ENCODE data around the gene SIPA1L3. TPM values are rescaled to one million over a fixed set of nuclear protein-coding genes. Genes with fewer than 3 reads are reported as not detected.

The SIPA1L3 gene
- total RNA-seq, 3 donors from 2014 or later = 93.6 to 173 (median 144) TPM

DNA sequence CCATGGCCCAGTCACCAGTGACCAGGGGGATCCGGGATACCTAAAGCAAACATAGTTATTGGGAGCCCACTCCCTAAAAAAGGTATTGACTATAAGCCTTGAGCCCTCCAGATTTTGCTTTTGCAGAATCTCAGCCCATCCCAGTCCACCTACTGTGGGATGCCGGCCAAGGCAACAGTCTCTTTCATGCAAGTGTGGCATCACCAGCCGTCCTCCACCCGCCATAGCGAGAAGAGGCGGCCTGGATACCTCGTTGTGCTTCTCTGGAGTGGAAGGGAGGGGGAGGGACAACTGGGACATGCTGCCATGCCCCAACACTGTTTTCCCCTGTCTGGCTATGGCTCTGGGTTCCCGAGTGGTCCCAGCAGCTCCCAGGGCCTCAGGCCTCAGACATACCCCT, 193.6 kb downstream of the SIPA1L3 start:
- no peak for DNase-seq
- intact Hi-C loops (cut with DNase I, micrococcal nuclease) = no loop called here
- TF ChIP-seq, protein P1, sequence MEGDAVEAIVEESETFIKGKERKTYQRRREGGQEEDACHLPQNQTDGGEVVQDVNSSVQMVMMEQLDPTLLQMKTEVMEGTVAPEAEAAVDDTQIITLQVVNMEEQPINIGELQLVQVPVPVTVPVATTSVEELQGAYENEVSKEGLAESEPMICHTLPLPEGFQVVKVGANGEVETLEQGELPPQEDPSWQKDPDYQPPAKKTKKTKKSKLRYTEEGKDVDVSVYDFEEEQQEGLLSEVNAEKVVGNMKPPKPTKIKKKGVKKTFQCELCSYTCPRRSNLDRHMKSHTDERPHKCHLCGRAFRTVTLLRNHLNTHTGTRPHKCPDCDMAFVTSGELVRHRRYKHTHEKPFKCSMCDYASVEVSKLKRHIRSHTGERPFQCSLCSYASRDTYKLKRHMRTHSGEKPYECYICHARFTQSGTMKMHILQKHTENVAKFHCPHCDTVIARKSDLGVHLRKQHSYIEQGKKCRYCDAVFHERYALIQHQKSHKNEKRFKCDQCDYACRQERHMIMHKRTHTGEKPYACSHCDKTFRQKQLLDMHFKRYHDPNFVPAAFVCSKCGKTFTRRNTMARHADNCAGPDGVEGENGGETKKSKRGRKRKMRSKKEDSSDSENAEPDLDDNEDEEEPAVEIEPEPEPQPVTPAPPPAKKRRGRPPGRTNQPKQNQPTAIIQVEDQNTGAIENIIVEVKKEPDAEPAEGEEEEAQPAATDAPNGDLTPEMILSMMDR (IDR thresholded peaks at IDR 0.05) = no peak
- Histone ChIP-seq H3K9me3 (no peaks in the 10 kb centered on the region), H3K36me3 (ENCODE audit: low read depth) (peaks cover 7% of the 10 kb centered on the region), H3K4me3 (no peak overlapping the region), H3K4me1 (ENCODE audit: low read depth) (no peaks in the 10 kb centered on the region)
- no peak for ATAC-seq

GRCh38 chr19:38101723-38102122, 194.7 kb downstream of the SIPA1L3 start:
- intact Hi-C loops (cut with DNase I, micrococcal nuclease) = no loop called here
- no peak for DNase-seq
- TF ChIP-seq, protein P1 (IDR thresholded peaks at IDR 0.05) = no peak
- Histone ChIP-seq H3K36me3 (ENCODE audit: low read depth) (peaks cover 7% of the 10 kb centered on the region), H3K9me3 (no peaks in the 10 kb centered on the region), H3K4me3 (no peak overlapping the region), H3K4me1 (ENCODE audit: low read depth) (no peaks in the 10 kb centered on the region)
- ATAC-seq = no peak

DNA sequence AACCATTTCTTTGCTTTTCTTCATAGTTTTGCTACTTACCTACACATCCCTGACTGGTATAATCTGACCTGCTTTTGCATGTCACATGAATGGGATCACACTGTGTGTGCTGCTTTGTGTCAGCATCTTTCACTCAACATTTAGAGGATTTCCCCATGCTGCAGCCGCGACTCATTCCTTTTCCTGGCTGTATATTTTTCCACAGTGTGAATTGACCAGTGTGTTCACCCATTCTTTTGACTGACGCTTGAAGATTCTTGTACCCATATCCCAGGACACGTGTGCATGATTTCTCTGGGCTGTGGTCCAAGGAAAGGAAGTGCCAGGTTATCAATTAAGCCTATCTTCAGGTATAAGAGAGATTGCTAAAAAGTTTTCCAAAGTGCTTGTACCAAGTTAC, 198.6 kb downstream of the SIPA1L3 start:
- Histone ChIP-seq H3K4me3 (no peak overlapping the region), H3K36me3 (ENCODE audit: low read depth) (no peaks in the 10 kb centered on the region), H3K9me3 (no peaks in the 10 kb centered on the region), H3K4me1 (ENCODE audit: low read depth) (no peaks in the 10 kb centered on the region)
- DNase-seq (no peak), ATAC-seq (no peak)
- TF ChIP-seq, protein P1 (IDR thresholded peaks at IDR 0.05) = no peak
- intact Hi-C loops (cut with DNase I, micrococcal nuclease) = no loop called here

DNA sequence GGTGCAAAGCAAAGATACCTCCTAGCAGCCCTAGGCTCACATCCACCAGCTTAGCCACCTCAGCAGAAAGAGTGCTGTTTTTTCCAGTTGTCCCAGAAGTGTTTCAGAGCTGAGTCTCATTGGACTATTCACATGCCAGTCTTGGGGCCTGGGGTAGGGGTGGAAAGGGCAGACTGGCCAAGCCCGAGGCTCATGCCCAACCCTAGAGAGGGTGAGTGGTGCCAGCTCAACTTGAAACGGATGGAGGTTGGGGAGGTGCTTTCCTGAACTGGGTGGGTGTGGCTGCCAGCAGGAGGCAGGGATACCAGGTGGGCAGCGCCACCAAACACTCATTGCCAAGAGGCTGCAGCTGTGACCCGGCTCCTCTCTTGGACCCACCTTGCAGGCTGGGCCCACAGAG, 200.1 kb downstream of the SIPA1L3 start:
- Histone ChIP-seq H3K4me1 (ENCODE audit: low read depth) (no peaks in the 10 kb centered on the region), H3K4me3 (no peak overlapping the region), H3K36me3 (ENCODE audit: low read depth) (no peaks in the 10 kb centered on the region), H3K9me3 (no peaks in the 10 kb centered on the region)
- DNase-seq = no peak
- TF ChIP-seq, protein P1 (IDR thresholded peaks at IDR 0.05) = no peak
- ATAC-seq = no peak
- intact Hi-C loops (cut with DNase I, micrococcal nuclease) = no loop called here

GRCh38 chr19:38111898-38112297, 204.9 kb downstream of the SIPA1L3 start:
- DNase-seq (no peak), ATAC-seq (no peak)
- no peak overlapping the region for H3K4me3 ChIP-seq
- H3K9me3 ChIP-seq = no peaks in the 10 kb centered on the region
- H3K4me1 ChIP-seq (ENCODE audit: low read depth) = no peaks in the 10 kb centered on the region
- intact Hi-C loops (cut with DNase I, micrococcal nuclease) = no loop called here
- TF ChIP-seq, protein P1 (IDR thresholded peaks at IDR 0.05) = no peak
- H3K36me3 ChIP-seq (ENCODE audit: low read depth) = no peaks in the 10 kb centered on the region

GRCh38 chr19:38114651-38115050, 207.6 kb downstream of the SIPA1L3 start:
- ATAC-seq (no peak), DNase-seq (no peak)
- Histone ChIP-seq H3K9me3 (no peaks in the 10 kb centered on the region), H3K36me3 (ENCODE audit: low read depth) (no peaks in the 10 kb centered on the region), H3K4me3 (no peak overlapping the region), H3K4me1 (ENCODE audit: low read depth) (no peaks in the 10 kb centered on the region)
- intact Hi-C loops (cut with DNase I, micrococcal nuclease) = no loop called here
- TF ChIP-seq, protein P1 (IDR thresholded peaks at IDR 0.05) = no peak
